ENCODE results near the gene DNAH6. TPM values are rescaled to one million over a fixed set of nuclear protein-coding genes. Genes with fewer than 3 reads are reported as not detected.

The DNAH6 gene
- total RNA-seq, 1 experiment from 2014 or later: 1.6 TPM

GRCh38 chr2:84793641-84794040, 277.3 kb downstream of the DNAH6 start:
- TF ChIP-seq EGR1 (IDR thresholded peaks at IDR 0.05; ENCODE audit: low read depth): no peak
- no peak for TF ChIP-seq SIN3A (IDR thresholded peaks at IDR 0.05; ENCODE audit: low read depth)
- no peak for TF ChIP-seq YY1 (IDR thresholded peaks at IDR 0.05; ENCODE audit: extremely low read depth, insufficient replicate concordance, low read depth, low read length)
- TF ChIP-seq ELF1 (IDR thresholded peaks at IDR 0.05; ENCODE audit: borderline replicate concordance, low read depth): no peak
- TF ChIP-seq CBX3 (IDR thresholded peaks at IDR 0.05; ENCODE audit: low read depth): no peak
- TF ChIP-seq CEBPB (IDR thresholded peaks at IDR 0.05; ENCODE audit: low read depth): no peak
- TF ChIP-seq JUND (IDR thresholded peaks at IDR 0.05): no peak
- TF ChIP-seq TCF7L2 (IDR thresholded peaks at IDR 0.05; ENCODE audit: borderline replicate concordance, extremely low read depth, insufficient read depth, insufficient read length): no peak
- TF ChIP-seq POLR2A (IDR thresholded peaks at IDR 0.05; ENCODE audit: borderline replicate concordance, extremely low read depth, insufficient read depth, insufficient read length): no peak
- no peak for TF ChIP-seq EZH2phosphoT487 (IDR thresholded peaks at IDR 0.05; ENCODE audit: borderline replicate concordance)
- TF ChIP-seq RAD21 (IDR thresholded peaks at IDR 0.05; ENCODE audit: low read depth): no peak
- no peak for TF ChIP-seq ZNF274 (IDR thresholded peaks at IDR 0.05; ENCODE audit: low read depth, low read length)
- TF ChIP-seq EZH2 (IDR thresholded peaks at IDR 0.05): no peak
- TF ChIP-seq FOSL1 (IDR thresholded peaks at IDR 0.05; ENCODE audit: low read depth): no peak
- TF ChIP-seq SRF (IDR thresholded peaks at IDR 0.05; ENCODE audit: low read depth): no peak
- no peak for TF ChIP-seq ATF3 (IDR thresholded peaks at IDR 0.05)
- TF ChIP-seq POLR2AphosphoS5 (IDR thresholded peaks at IDR 0.05; ENCODE audit: low read depth, low read length): no peak
- TF ChIP-seq, protein P1, sequence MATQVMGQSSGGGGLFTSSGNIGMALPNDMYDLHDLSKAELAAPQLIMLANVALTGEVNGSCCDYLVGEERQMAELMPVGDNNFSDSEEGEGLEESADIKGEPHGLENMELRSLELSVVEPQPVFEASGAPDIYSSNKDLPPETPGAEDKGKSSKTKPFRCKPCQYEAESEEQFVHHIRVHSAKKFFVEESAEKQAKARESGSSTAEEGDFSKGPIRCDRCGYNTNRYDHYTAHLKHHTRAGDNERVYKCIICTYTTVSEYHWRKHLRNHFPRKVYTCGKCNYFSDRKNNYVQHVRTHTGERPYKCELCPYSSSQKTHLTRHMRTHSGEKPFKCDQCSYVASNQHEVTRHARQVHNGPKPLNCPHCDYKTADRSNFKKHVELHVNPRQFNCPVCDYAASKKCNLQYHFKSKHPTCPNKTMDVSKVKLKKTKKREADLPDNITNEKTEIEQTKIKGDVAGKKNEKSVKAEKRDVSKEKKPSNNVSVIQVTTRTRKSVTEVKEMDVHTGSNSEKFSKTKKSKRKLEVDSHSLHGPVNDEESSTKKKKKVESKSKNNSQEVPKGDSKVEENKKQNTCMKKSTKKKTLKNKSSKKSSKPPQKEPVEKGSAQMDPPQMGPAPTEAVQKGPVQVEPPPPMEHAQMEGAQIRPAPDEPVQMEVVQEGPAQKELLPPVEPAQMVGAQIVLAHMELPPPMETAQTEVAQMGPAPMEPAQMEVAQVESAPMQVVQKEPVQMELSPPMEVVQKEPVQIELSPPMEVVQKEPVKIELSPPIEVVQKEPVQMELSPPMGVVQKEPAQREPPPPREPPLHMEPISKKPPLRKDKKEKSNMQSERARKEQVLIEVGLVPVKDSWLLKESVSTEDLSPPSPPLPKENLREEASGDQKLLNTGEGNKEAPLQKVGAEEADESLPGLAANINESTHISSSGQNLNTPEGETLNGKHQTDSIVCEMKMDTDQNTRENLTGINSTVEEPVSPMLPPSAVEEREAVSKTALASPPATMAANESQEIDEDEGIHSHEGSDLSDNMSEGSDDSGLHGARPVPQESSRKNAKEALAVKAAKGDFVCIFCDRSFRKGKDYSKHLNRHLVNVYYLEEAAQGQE (IDR thresholded peaks at IDR 0.05; ENCODE audit: low read depth): no peak
- no peak for TF ChIP-seq SP1 (IDR thresholded peaks at IDR 0.05; ENCODE audit: low read depth)
- DNase-seq (ENCODE audit: low read depth, low spot score) (no peak), ATAC-seq (no peak)
- no peaks in the 10 kb centered on the region for H4K20me1 ChIP-seq (ENCODE audit: insufficient read depth)
- RAD21 ChIA-PET (ENCODE audit: low non-redundant PET in 1 of 2, low total read pairs in 2 of 2, uncharacterized antibody in 2 of 2, unreplicated experiment in 2 of 2): no interaction called here
- POLR2A ChIA-PET: interaction anchor here (1.2 kb wide), 1 partner anchor 113 kb away, joined by 4 read pairs; no protein-coding TSS in a partner anchor
- intact Hi-C loops (cut with micrococcal nuclease): no loop called here
- H3K4me1 ChIP-seq (ENCODE audit: control insufficient read depth in 1 of 2, insufficient read depth in 2 of 2, low read length in 2 of 2): no peaks in the 10 kb centered on the region
- no peaks in the 10 kb centered on the region for H3K27me3 ChIP-seq (ENCODE audit: insufficient read depth, low read length)
- H3K9me2 ChIP-seq (ENCODE audit: insufficient read depth): no peaks in the 10 kb centered on the region
- H2AFZ ChIP-seq (ENCODE audit: low read depth, low read length, poor library complexity, severe bottlenecking): no peak overlapping the region
- no peaks in the 10 kb centered on the region for H3K9me3 ChIP-seq (ENCODE audit: control insufficient read depth in 1 of 2, insufficient read depth in 1 of 2, low read depth in 1 of 2, low read length in 2 of 2)
- H3K4me3 ChIP-seq (replicated peaks in 1 of 2; ENCODE audit: low read depth in 1 of 2, low read length in 2 of 2): no peak overlapping the region
- no peak overlapping the region for H3K4me2 ChIP-seq (ENCODE audit: low read length)
- no peak overlapping the region for H3K27ac ChIP-seq (ENCODE audit: low read depth, low read length)
- H3K36me3 ChIP-seq (ENCODE audit: control insufficient read depth in 1 of 2, insufficient read depth in 2 of 2, low read length in 2 of 2): no peaks in the 10 kb centered on the region
- CTCF ChIA-PET: no interaction called here
- no TSS peak for BruUV-seq (replicated peaks)
- H3K9ac ChIP-seq (ENCODE audit: low read length): no peak overlapping the region
- H3K79me2 ChIP-seq (ENCODE audit: insufficient read depth, low read length): no peaks in the 10 kb centered on the region
